ENCODE results near the gene SEMA4F.
"Not testable (repeated sequence)": the region's sequence is repeated elsewhere in the genome, so short reads cannot be mapped to it uniquely, and the experiment has no call there.

GRCh38 chr2:74630454-74630853, 23.6 kb upstream of the SEMA4F start:
- TF ChIP-seq EZH2 (IDR thresholded peaks at IDR 0.05; ENCODE audit: insufficient read depth, poor library complexity, severe bottlenecking); EZH2phosphoT487 (IDR thresholded peaks at IDR 0.05; ENCODE audit: insufficient read depth, low read depth): not testable (repeated sequence)
